Lower lobe of right lung (tissue), 2 donors: ENCODE measurements around the gene REEP6. TPM values are rescaled to one million over a fixed set of nuclear protein-coding genes. Genes with fewer than 3 reads are reported as not detected.
"Not testable (repeated sequence)": the region's sequence is repeated elsewhere in the genome, so short reads cannot be mapped to it uniquely, and the experiment has no call there.

Experiments used
- ATAC-seq, 2 donors: fragments of 200-7000 bp; cut with Tn5 transposase; one replicate each; pipeline ENCODE4 v1.9.1; 2020 to 2022; ENCODE audit warnings: mild to moderate bottlenecking in 2 of 2, moderate library complexity in 2 of 2
- DNase-seq: peaks from one replicate; pipeline ENCODE4 v3.0.0-alpha.2; 2020
- H3K27ac ChIP-seq: fragments of 200-600 bp; one replicate; pipeline ENCODE4 v1.8.0; 2022
- H3K27me3 ChIP-seq: fragments of 200-600 bp; one replicate; pipeline ENCODE4 v1.8.0; 2022; ENCODE audit warnings: low read depth
- H3K36me3 ChIP-seq: fragments of 200-600 bp; one replicate; pipeline ENCODE4 v1.8.0; 2022; ENCODE audit warnings: mild to moderate bottlenecking
- H3K4me1 ChIP-seq: fragments of 200-600 bp; one replicate; pipeline ENCODE4 v1.8.0; 2022
- H3K4me3 ChIP-seq: fragments of 200-600 bp; one replicate; pipeline ENCODE4 v1.8.0; 2022; ENCODE audit warnings: mild to moderate bottlenecking
- H3K9me3 ChIP-seq: fragments of 200-600 bp; one replicate; pipeline ENCODE4 v1.8.0; 2022
- CTCF ChIP-seq: fragments of 200-600 bp; IDR thresholded peaks from one replicate; pipeline ENCODE4 v1.8.0; 2022; ENCODE audit warnings: antibody characterized with exemption, mild to moderate bottlenecking
- intact Hi-C: fragments of 100-400 bp; cut with DNase I; formaldehyde crosslinking; loops from one replicate; pipeline ENCODE4 v1.11.0; 2022
- total RNA-seq: library from RNA; stranded (reverse); fragmentation: NEBNext Ultra II Directional; extraction: Animal tissue kit (Norgen Biotek cat#: 25700); gene quantifications from one replicate; pipeline ENCODE4 v1.2.1, GENCODE V29; 2021
- donor health status: DM: no; HTN: yes; CAD: no; lungs with severe emphysema.

REEP6 gene
- total RNA-seq, 1 donor from 2014 or later = 2.5 TPM

- Histone ChIP-seq H3K4me3 (no peak overlapping the region), H3K4me1 (no peaks in the 10 kb centered on the region), H3K36me3 (no peaks in the 10 kb centered on the region), H3K9me3 (no peaks in the 10 kb centered on the region), H3K27ac (no peak overlapping the region), H3K27me3 (peaks cover 42% of the 10 kb centered on the region)
- no peak for DNase-seq
- no peak for TF ChIP-seq CTCF
- intact Hi-C loops = no loop called here
- ATAC-seq = no peak
These were observed 48.0 kb downstream of the REEP6 start for GRCh38 chr19:1538978-1539377.

- intact Hi-C loops = loop anchor here (10.0 kb wide), 1 partner anchor 135 kb away; no protein-coding TSS in a partner anchor
- H3K27ac ChIP-seq, DNase-seq, ATAC-seq, H3K36me3 ChIP-seq, H3K9me3 ChIP-seq, H3K4me1 ChIP-seq, H3K4me3 ChIP-seq: not testable (repeated sequence)
- peaks cover 42% of the 10 kb centered on the region for H3K27me3 ChIP-seq
These were observed 48.8 kb downstream of the REEP6 start for GRCh38 chr19:1539749-1540148.

GRCh38 chr19:1540365-1540925, 49.5 kb downstream of the REEP6 start:
- Histone ChIP-seq H3K27me3 (peaks cover 42% of the 10 kb centered on the region), H3K4me1 (no peaks in the 10 kb centered on the region), H3K27ac (no peak overlapping the region), H3K4me3 (no peak overlapping the region), H3K36me3 (no peaks in the 10 kb centered on the region), H3K9me3 (no peaks in the 10 kb centered on the region)
- ATAC-seq (no peak), DNase-seq (no peak)
- intact Hi-C loops = loop anchor here (10.0 kb wide), 1 partner anchor 134 kb away; no protein-coding TSS in a partner anchor
- no peak for TF ChIP-seq CTCF

Other genes starting within 250 kb of the REEP6 start
- 116 TPM for gene ATP5F1D, start 249.4 kb upstream of the REEP6 start, total RNA-seq
- gene MIDN, start 242.6 kb upstream of the REEP6 start, total RNA-seq = 76.3 TPM
- 352 TPM for gene CIRBP, start 221.8 kb upstream of the REEP6 start, total RNA-seq
- gene FAM174C, start 215.7 kb upstream of the REEP6 start, total RNA-seq = 43.5 TPM
- not detected for gene EFNA2, start 205.3 kb upstream of the REEP6 start, total RNA-seq
- gene NDUFS7, start 107.3 kb upstream of the REEP6 start, total RNA-seq = 76.7 TPM
- gene GAMT, start 89.6 kb upstream of the REEP6 start, total RNA-seq = 7.8 TPM
- 89.4 TPM for gene DAZAP1, start 83.6 kb upstream of the REEP6 start, total RNA-seq
- 854 TPM for gene RPS15, start 52.8 kb upstream of the REEP6 start, total RNA-seq
- 0.12 TPM for gene APC2, start 41.1 kb upstream of the REEP6 start, total RNA-seq
- gene C19orf25, start 12.0 kb upstream of the REEP6 start, total RNA-seq = 28.5 TPM
- gene PCSK4, start 831 bp upstream of the REEP6 start, total RNA-seq = 7.4 TPM
- 3.3 TPM for gene ADAMTSL5, start 21.8 kb downstream of the REEP6 start, total RNA-seq
- gene PLK5, start 32.9 kb downstream of the REEP6 start, total RNA-seq = not detected
- 18.5 TPM for gene MEX3D, start 77.1 kb downstream of the REEP6 start, total RNA-seq
- 68.1 TPM for gene MBD3, start 101.7 kb downstream of the REEP6 start, total RNA-seq
- gene UQCR11, start 114.3 kb downstream of the REEP6 start, total RNA-seq = 164 TPM
- 44.5 TPM for gene TCF3, start 161.4 kb downstream of the REEP6 start, total RNA-seq